COLO829 (cell line): ENCODE measurements around the gene ATG9A.
A peak's percentile ranks its signal among the peaks of the same experiment; 100 is the strongest.

Experiments used
- DNase-seq: peaks from one replicate; pipeline ENCODE4 v3.0.0; 2012; ENCODE audit warnings: low spot score

ATG9A gene

GRCh38 chr2:219175928-219176817 is 53.3 kb downstream of the ATG9A start:
- DNase-seq, result no peak

- DNase-seq, result no peak
Observed at GRCh38 chr2:219175486-219175885, 54.0 kb downstream of the ATG9A start.

- no peak for DNase-seq
Observed at GRCh38 chr2:219174801-219175200, 54.6 kb downstream of the ATG9A start.

GRCh38 chr2:219174146-219174545 is 55.3 kb downstream of the ATG9A start:
- DNase-seq, result no peak

- DNase-seq, result no peak
Observed at GRCh38 chr2:219173176-219173575, 56.3 kb downstream of the ATG9A start.

- DNase-seq, result no peak
Observed at GRCh38 chr2:219172231-219173154, 56.9 kb downstream of the ATG9A start.

GRCh38 chr2:219171231-219171651 is 58.2 kb downstream of the ATG9A start:
- peak; percentile 58 for DNase-seq

- no peak for DNase-seq
Observed at GRCh38 chr2:219169930-219170654, 59.3 kb downstream of the ATG9A start, which contains the start of gene SLC23A3. Gene SLC23A3, minus strand, starts transcription at chr2:219170029. Its CDS starts 45 bp downstream, at chr2:219169984.
